Measurements from ENCODE around the gene RSBN1. TPM values are rescaled to one million over a fixed set of nuclear protein-coding genes. Genes with fewer than 3 reads are reported as not detected.
A peak's percentile ranks its signal among the peaks of the same experiment; 100 is the strongest.

Gene RSBN1
- total RNA-seq, 1 donor from 2014 or later: 14.1 TPM

DNA sequence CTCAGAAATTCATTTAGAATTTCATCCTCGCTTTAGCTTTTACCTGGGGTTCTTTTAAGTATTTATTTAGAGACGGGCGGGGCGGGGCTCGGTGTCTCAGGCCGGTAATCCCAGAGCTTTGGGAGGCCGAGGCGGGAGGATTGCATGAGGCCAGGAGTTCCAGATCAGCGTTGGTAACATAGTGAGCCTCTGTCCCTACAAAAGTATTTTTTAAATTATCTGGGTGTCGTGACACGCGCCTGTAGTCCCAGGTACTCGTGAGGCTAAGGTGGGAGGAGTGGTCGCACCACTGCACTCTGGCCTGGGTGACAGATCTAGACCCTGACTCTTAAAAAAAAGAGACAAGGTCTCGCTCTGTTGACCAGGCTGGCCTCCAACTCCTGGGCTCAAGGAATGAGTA lies 942 bp upstream of the RSBN1 start:
- no peak overlapping the region for H3K4me3 ChIP-seq (ENCODE audit: low read length in 3 of 3)
- no peak overlapping the region for H3K27ac ChIP-seq (ENCODE audit: low read depth, low read length)
- no peaks in the 10 kb centered on the region for H3K9me3 ChIP-seq (ENCODE audit: control insufficient read depth in 3 of 3, low read length in 3 of 3)
- H3K36me3 ChIP-seq (ENCODE audit: control insufficient read depth in 3 of 3, insufficient read depth in 3 of 3, low read length in 3 of 3): no peaks in the 10 kb centered on the region
- peak overlapping the region in 1 of 3 donors; percentile 84 for H3K9ac ChIP-seq (ENCODE audit: low read depth in 1 of 3, low read length in 3 of 3)
- no peaks in the 10 kb centered on the region for H3K27me3 ChIP-seq (ENCODE audit: control insufficient read depth in 3 of 3, insufficient read depth in 3 of 3, low read length in 3 of 3)
- peaks cover 6 to 22% (median 12%) of the 10 kb centered on the region in 3 donors for H3K4me1 ChIP-seq (ENCODE audit: control insufficient read depth in 3 of 3, insufficient read depth in 3 of 3, low read length in 3 of 3)

DNA sequence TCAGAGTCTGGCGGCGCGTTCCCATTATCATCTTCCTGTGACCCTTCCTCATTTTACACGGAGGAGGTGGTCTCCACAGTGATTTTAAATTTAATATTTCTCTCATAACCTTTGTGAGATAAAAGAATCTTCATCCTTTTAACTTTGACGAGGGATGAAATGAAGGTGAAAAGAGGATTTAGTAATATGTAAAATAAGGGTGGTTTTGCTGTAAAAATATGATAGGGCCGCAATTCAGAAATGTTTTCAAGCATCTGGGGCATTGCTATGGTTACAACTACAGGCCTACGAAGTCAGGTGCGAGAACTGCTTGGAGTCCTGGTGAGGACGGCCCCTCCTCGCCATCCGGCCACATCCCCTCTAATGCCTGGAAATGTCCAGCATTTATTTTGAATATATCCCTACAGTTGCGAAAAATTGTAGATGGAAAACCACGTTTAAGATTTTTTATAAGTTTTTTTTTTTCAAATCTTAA lies 422 bp upstream of the RSBN1 start:
- peak overlapping the region; percentile 74 to 96 (median 84) for H3K9ac ChIP-seq (ENCODE audit: low read depth in 1 of 3, low read length in 3 of 3)

DNA sequence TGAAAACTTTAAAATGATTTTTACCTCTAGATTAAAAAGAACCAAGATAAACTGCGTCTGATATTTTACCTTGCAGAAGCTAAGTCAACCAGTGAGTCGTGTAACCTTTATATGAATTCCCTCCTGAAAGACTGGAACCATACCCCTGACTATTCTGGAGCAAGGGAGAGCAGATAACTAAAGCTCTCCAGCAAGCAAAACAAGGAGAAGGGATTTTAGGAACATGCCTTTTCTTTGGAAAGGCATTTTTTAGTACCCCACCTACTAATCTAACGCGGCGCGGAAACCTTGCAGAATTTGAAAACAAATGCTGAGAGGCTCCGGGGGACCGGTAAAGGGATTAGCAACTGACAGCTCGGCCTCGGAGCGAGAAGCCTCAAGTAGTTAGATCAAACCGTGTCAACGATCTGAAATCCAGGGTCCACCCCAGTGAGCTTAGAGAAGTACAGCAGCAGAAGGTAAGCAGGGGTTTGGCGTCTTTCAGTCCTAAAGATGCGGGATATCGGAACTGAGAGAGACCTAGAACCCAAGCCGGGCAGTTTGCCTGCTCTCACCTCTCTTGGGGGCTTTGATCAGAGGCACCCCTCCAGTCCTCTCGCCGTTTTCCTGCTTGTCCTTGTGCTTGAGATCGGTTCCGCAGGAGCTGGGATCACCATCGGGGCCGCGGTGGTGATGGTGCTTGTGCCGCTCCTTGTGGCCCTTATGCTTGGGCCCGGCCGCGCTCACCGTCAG lies 954 bp downstream of the RSBN1 start:
- H3K4me3 ChIP-seq (ENCODE audit: low read length in 3 of 3): peak overlapping the region; percentile 95 to 99 (median 98)
- H3K27me3 ChIP-seq (ENCODE audit: control insufficient read depth in 3 of 3, insufficient read depth in 3 of 3, low read length in 3 of 3): no peaks in the 10 kb centered on the region
- H3K4me1 ChIP-seq (ENCODE audit: control insufficient read depth in 3 of 3, insufficient read depth in 3 of 3, low read length in 3 of 3): peaks cover 6 to 22% (median 12%) of the 10 kb centered on the region in 3 donors
- H3K9ac ChIP-seq (ENCODE audit: low read depth in 1 of 3, low read length in 3 of 3): peak overlapping the region; percentile 96 to 99 (median 97)
- H3K36me3 ChIP-seq (ENCODE audit: control insufficient read depth in 3 of 3, insufficient read depth in 3 of 3, low read length in 3 of 3): no peaks in the 10 kb centered on the region
- H3K9me3 ChIP-seq (ENCODE audit: control insufficient read depth in 3 of 3, low read length in 3 of 3): no peaks in the 10 kb centered on the region
- H3K27ac ChIP-seq (ENCODE audit: low read depth, low read length): peak overlapping the region; percentile 93

More for the DNA sequence above, 422 bp upstream of the RSBN1 start:
- Histone ChIP-seq H3K9me3 (ENCODE audit: control insufficient read depth in 3 of 3, low read length in 3 of 3) (no peaks in the 10 kb centered on the region), H3K27ac (ENCODE audit: low read depth, low read length) (peak overlapping the region; percentile 93), H3K4me3 (ENCODE audit: low read length in 3 of 3) (peak overlapping the region; percentile 81 to 98 (median 85)), H3K36me3 (ENCODE audit: control insufficient read depth in 3 of 3, insufficient read depth in 3 of 3, low read length in 3 of 3) (no peaks in the 10 kb centered on the region), H3K27me3 (ENCODE audit: control insufficient read depth in 3 of 3, insufficient read depth in 3 of 3, low read length in 3 of 3) (no peaks in the 10 kb centered on the region), H3K4me1 (ENCODE audit: control insufficient read depth in 3 of 3, insufficient read depth in 3 of 3, low read length in 3 of 3) (peaks cover 6 to 22% (median 12%) of the 10 kb centered on the region in 3 donors)

DNA sequence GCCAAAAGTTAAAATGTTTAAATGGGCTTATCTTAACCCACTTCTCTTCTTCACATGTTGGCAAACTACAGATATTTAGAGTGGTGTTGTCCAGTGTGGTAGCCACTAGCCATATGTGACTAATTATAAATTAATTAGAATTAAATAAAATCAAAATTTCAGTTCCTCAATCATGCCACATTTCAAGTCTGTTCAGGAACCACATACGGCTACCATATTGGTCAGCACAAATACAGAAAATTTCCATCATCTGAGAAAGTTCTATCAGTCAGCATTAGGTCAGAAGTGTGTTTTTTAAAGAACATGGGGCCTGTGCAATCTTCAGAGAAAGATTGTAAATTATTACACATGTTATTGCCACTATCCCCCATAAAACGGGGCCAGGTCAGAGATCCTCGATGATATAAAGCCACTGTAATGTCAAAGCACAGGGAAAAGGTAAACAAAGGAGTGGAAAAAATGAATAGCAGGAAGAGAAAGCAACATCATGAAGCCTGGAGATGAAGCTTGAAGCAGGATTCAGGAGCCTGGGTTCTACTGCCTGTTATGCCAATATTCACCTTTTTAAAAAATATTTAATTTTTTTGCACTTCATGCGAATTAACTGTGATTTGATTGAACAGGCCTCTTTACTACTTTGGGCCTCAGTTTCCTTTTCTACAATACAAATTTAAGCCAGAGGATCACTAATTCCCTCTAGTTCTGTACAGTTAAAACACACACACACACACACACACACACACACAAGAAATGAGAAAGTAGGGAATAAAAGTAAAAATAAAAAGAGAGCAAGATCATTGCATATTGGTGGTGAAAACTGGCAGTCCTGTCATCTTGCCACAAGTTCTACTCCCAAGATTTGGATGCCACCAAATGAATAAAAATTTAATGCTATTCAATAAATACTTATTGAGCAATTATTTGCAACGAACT lies 2.3 kb downstream of the RSBN1 start:
- H3K9ac ChIP-seq (ENCODE audit: low read depth in 1 of 3, low read length in 3 of 3): peak overlapping the region in 2 of 3 donors; percentile 97 to 99
- no peak overlapping the region for H3K27ac ChIP-seq (ENCODE audit: low read depth, low read length)
- H3K27me3 ChIP-seq (ENCODE audit: control insufficient read depth in 3 of 3, insufficient read depth in 3 of 3, low read length in 3 of 3): no peaks in the 10 kb centered on the region
- peaks cover 6 to 22% (median 12%) of the 10 kb centered on the region in 3 donors for H3K4me1 ChIP-seq (ENCODE audit: control insufficient read depth in 3 of 3, insufficient read depth in 3 of 3, low read length in 3 of 3)
- no peaks in the 10 kb centered on the region for H3K36me3 ChIP-seq (ENCODE audit: control insufficient read depth in 3 of 3, insufficient read depth in 3 of 3, low read length in 3 of 3)
- H3K4me3 ChIP-seq (ENCODE audit: low read length in 3 of 3): peak overlapping the region; percentile 36 to 99 (median 98)
- no peaks in the 10 kb centered on the region for H3K9me3 ChIP-seq (ENCODE audit: control insufficient read depth in 3 of 3, low read length in 3 of 3)

DNA sequence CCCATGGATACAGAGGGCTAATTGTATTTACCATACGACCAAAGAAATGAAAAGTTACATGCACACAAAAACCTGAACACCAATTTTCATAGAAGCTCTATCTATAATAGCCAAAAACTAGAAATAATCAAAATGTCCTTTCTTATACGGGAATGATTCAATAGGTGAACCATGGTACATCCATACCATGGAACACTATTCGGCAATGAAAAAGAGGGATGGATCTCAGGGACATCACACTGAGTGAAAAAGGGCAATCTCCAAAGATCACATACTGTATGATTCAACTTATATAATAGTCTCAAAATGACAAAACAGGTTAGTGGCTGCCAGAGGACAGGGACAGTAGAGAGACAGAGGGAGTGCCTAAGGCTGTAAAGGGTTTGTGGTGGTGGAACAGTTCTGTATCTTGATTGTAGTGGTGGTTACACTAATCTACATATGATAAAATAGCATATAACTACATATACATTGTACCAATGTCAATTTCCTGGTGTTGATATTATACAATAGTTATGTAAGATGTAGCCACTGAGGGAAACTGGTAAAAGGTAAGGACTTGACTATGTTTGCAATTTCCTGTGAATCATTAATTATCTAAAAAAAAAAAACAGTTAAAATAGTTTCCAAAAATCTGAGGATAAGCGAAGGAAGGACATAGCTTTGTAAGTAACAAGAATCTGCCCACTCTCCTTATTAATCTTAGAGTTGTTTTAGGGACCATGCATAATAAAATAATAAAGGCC lies 3.7 kb downstream of the RSBN1 start:
- Histone ChIP-seq H3K4me1 (ENCODE audit: control insufficient read depth in 3 of 3, insufficient read depth in 3 of 3, low read length in 3 of 3) (peaks cover 9 to 22% (median 12%) of the 10 kb centered on the region in 3 donors), H3K27me3 (ENCODE audit: control insufficient read depth in 3 of 3, insufficient read depth in 3 of 3, low read length in 3 of 3) (no peaks in the 10 kb centered on the region), H3K4me3 (ENCODE audit: low read length in 3 of 3) (no peak overlapping the region), H3K36me3 (ENCODE audit: control insufficient read depth in 3 of 3, insufficient read depth in 3 of 3, low read length in 3 of 3) (no peaks in the 10 kb centered on the region), H3K9me3 (ENCODE audit: control insufficient read depth in 3 of 3, low read length in 3 of 3) (no peaks in the 10 kb centered on the region), H3K9ac (ENCODE audit: low read depth in 1 of 3, low read length in 3 of 3) (no peak overlapping the region), H3K27ac (ENCODE audit: low read depth, low read length) (no peak overlapping the region)

DNA sequence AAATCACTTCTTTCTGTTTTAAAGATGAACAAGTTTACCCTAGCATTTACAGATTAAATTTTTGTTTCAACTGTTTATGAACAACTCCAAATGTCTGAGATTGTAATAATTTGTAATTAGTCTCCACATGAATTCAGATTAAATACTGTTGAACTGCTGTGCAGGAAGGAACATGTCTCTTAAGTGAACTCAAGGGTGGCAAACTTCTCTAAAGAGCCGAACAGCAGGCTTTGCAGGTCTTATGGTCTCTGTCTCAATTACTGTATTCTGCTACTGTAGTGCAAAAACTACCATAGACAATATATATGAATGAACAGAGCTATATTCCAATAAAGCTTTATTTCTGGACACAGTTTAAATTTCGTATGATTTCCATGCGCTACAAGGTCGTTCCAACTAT lies 6.6 kb downstream of the RSBN1 start:
- Histone ChIP-seq H3K9me3 (ENCODE audit: control insufficient read depth in 3 of 3, low read length in 3 of 3) (no peaks in the 10 kb centered on the region), H3K27ac (ENCODE audit: low read depth, low read length) (no peak overlapping the region), H3K4me3 (ENCODE audit: low read length in 3 of 3) (no peak overlapping the region), H3K9ac (ENCODE audit: low read depth in 1 of 3, low read length in 3 of 3) (no peak overlapping the region), H3K36me3 (ENCODE audit: control insufficient read depth in 3 of 3, insufficient read depth in 3 of 3, low read length in 3 of 3) (no peaks in the 10 kb centered on the region), H3K27me3 (ENCODE audit: control insufficient read depth in 3 of 3, insufficient read depth in 3 of 3, low read length in 3 of 3) (no peaks in the 10 kb centered on the region), H3K4me1 (ENCODE audit: control insufficient read depth in 3 of 3, insufficient read depth in 3 of 3, low read length in 3 of 3) (peaks cover 6 to 16% (median 9%) of the 10 kb centered on the region in 3 donors)

DNA sequence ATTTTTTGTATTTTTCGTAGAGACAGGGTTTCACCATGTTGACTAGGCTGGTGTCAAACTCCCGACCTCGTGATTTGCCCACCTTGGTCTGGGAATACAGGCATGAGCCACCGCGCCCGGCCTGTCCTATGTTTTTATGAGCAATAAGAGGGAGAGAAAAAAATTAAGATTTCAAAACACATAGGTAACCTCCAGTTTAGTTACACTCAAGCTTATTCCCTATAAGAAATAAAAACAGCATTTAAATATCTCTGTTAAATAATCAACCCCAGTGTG lies 7.1 kb downstream of the RSBN1 start:
- Histone ChIP-seq H3K9me3 (ENCODE audit: control insufficient read depth in 3 of 3, low read length in 3 of 3) (no peaks in the 10 kb centered on the region), H3K9ac (ENCODE audit: low read depth in 1 of 3, low read length in 3 of 3) (no peak overlapping the region), H3K36me3 (ENCODE audit: control insufficient read depth in 3 of 3, insufficient read depth in 3 of 3, low read length in 3 of 3) (no peaks in the 10 kb centered on the region), H3K4me3 (ENCODE audit: low read length in 3 of 3) (no peak overlapping the region), H3K27me3 (ENCODE audit: control insufficient read depth in 3 of 3, insufficient read depth in 3 of 3, low read length in 3 of 3) (no peaks in the 10 kb centered on the region), H3K4me1 (ENCODE audit: control insufficient read depth in 3 of 3, insufficient read depth in 3 of 3, low read length in 3 of 3) (peaks cover 6 to 12% (median 12%) of the 10 kb centered on the region in 3 donors), H3K27ac (ENCODE audit: low read depth, low read length) (no peak overlapping the region)

DNA sequence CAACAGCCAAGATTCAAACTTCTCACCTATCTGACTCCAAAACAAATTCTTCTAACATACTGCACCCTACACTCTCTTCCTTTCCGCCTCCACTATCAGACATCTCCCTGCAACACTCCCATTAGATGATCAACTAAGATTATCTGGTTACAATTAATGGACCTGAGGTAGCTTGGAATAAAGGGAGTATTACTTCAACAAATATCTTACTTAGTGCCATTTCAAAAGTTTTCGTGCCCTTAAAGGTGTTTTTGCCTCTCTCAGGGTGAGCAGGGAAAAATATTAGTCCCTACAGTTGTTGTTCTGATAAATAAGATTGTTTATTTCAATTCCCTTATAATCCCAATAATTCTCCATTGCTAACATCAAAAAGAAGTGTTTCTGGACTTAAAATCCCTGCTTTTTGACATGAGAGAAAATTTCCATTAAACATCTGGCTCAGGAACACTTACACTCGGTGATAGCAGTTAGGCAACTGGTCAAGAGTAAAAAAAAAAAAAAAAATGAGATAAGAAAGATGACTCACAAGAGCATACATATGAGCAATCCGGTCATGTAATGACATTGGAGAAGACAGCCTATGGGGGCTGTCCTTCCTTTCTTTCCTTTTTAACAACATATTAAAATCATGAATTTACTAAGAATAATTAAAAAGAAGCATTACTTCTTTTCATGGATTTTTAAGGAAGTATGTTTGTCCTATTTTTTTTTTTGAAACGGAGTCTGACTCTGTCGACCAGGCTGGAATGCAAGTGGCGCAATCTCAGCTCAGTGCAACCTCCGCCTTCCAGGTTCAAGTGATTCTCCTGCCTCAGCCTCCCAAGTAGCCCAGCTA lies 7.6 kb downstream of the RSBN1 start:
- Histone ChIP-seq H3K36me3 (ENCODE audit: control insufficient read depth in 3 of 3, insufficient read depth in 3 of 3, low read length in 3 of 3) (no peaks in the 10 kb centered on the region), H3K4me1 (ENCODE audit: control insufficient read depth in 3 of 3, insufficient read depth in 3 of 3, low read length in 3 of 3) (peaks cover 2 to 8% (median 7%) of the 10 kb centered on the region in 3 donors), H3K4me3 (ENCODE audit: low read length in 3 of 3) (no peak overlapping the region), H3K9me3 (ENCODE audit: control insufficient read depth in 3 of 3, low read length in 3 of 3) (no peaks in the 10 kb centered on the region), H3K27ac (ENCODE audit: low read depth, low read length) (no peak overlapping the region), H3K9ac (ENCODE audit: low read depth in 1 of 3, low read length in 3 of 3) (no peak overlapping the region), H3K27me3 (ENCODE audit: control insufficient read depth in 3 of 3, insufficient read depth in 3 of 3, low read length in 3 of 3) (no peaks in the 10 kb centered on the region)

DNA sequence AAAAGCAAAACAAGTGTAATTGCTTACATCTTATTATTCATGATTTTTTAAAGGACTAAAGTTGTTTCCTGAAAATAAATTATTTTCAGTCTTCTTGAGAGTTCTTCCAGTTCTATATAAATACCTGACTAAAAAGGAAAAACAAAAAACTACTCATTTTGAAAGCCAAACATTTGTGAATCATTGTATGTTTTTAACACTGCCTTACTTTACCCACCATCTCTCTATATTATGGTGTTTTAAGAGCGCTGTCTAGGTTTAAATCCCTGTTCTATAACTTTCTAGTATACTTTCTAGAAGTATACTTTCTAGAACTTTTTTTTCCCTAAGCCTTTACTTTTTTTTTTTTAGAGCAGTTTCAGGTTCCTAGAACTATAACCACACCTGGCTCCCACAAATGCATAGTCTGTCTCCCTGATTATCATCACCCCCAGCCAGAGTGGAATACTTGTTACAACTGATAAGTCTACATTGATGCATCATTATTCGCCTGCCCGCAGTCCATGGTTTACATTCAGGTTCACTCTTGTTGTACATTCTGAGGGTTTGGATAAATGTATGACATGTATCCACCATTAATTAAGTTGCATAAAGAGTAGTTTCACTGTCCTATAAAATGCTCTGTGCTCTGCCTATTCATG lies 9.8 kb downstream of the RSBN1 start:
- Histone ChIP-seq H3K9ac (ENCODE audit: low read depth in 1 of 3, low read length in 3 of 3) (no peak overlapping the region), H3K27me3 (ENCODE audit: control insufficient read depth in 3 of 3, insufficient read depth in 3 of 3, low read length in 3 of 3) (no peaks in the 10 kb centered on the region), H3K36me3 (ENCODE audit: control insufficient read depth in 3 of 3, insufficient read depth in 3 of 3, low read length in 3 of 3) (peaks cover 0 to 3% (median 2%) of the 10 kb centered on the region in 3 donors), H3K4me1 (ENCODE audit: control insufficient read depth in 3 of 3, insufficient read depth in 3 of 3, low read length in 3 of 3) (peaks cover 0 to 14% (median 6%) of the 10 kb centered on the region in 3 donors), H3K27ac (ENCODE audit: low read depth, low read length) (no peak overlapping the region), H3K9me3 (ENCODE audit: control insufficient read depth in 3 of 3, low read length in 3 of 3) (no peaks in the 10 kb centered on the region), H3K4me3 (ENCODE audit: low read length in 3 of 3) (no peak overlapping the region)
